H1 (cell line): ENCODE data around the gene ANKFY1. TPM values are rescaled to one million over a fixed set of nuclear protein-coding genes. Genes with fewer than 3 reads are reported as not detected.
A peak's percentile ranks its signal among the peaks of the same experiment; 100 is the strongest.

Experiments used
- CTCF ChIA-PET: fragments of 300-600 bp; sonication (Branson Sonifier 250); formaldehyde crosslinking; loops from one replicate; lab custom pipeline; 2021; ENCODE audit not compliant: partially characterized antibody; lab: Charles Lee
- POLR2A ChIA-PET: fragments of 300-600 bp; sonication (Branson Sonifier 250); formaldehyde crosslinking; loops from one replicate; lab custom pipeline; 2021; ENCODE audit warnings: inconsistent platforms; ENCODE audit not compliant: partially characterized antibody; lab: Charles Lee
- DNase-seq, 2 experiments: peaks; one replicate each; pipeline versions ENCODE4 v3.0.0 to v3.0.0-alpha.2; 2010 to 2022; ENCODE audit warnings: low spot score in 2 of 2, low read depth in 1 of 2, mixed read lengths in 1 of 2
- FAIRE-seq: peaks from 2 replicates; lab custom pipeline; 2011; peaks lifted over from hg19 to GRCh38; lab: Jason Lieb, UNC
- H2AFZ ChIP-seq: 2 replicates; pipeline ENCODE4 v1.8.1; 2012; ENCODE audit warnings: low read length, inconsistent platforms
- H2AK5ac ChIP-seq: 2 replicates; pipeline ENCODE4 v1.6.1; 2013; ENCODE audit warnings: low read depth, low read length
- H2BK120ac ChIP-seq: replicated peaks from 2 replicates; pipeline ENCODE3; 2013; ENCODE audit warnings: low read depth, low read length, inconsistent platforms
- H2BK12ac ChIP-seq: 2 replicates; pipeline ENCODE4 v1.6.1; 2013; ENCODE audit warnings: low read depth, low read length
- H2BK15ac ChIP-seq: 2 replicates; pipeline ENCODE4 v1.6.1; 2013; ENCODE audit warnings: low read length
- H2BK20ac ChIP-seq: 2 replicates; pipeline ENCODE4 v1.6.1; 2013; ENCODE audit warnings: low read length
- H2BK5ac ChIP-seq: 2 replicates; pipeline ENCODE4 v1.6.1; 2013; ENCODE audit warnings: low read depth, low read length
- H3K14ac ChIP-seq: 2 replicates; pipeline ENCODE4 v1.6.1; 2013; ENCODE audit warnings: inconsistent platforms; ENCODE audit not compliant: insufficient read length
- H3K18ac ChIP-seq: 2 replicates; pipeline ENCODE4 v1.6.1; 2013; ENCODE audit warnings: low read length; ENCODE audit errors: extremely low read depth
- H3K23ac ChIP-seq: 2 replicates; pipeline ENCODE4 v1.6.1; 2013; ENCODE audit warnings: inconsistent platforms; ENCODE audit not compliant: insufficient read length
- H3K23me2 ChIP-seq: 2 replicates; pipeline ENCODE4 v1.6.1; 2013; ENCODE audit warnings: low read depth, low read length
- H3K27ac ChIP-seq: 2 replicates; pipeline ENCODE4 v1.6.1; 2011; ENCODE audit warnings: low read depth, low read length, inconsistent platforms
- H3K27me3 ChIP-seq, 4 experiments: replicated peaks in 1 of 4; 1 replicate in 1 of 4; 2 replicates in 3 of 4; pipeline versions ENCODE4 v1.6.1 to v1.8.1; 2011 to 2013; ENCODE audit warnings: low read length in 3 of 4, mild to moderate bottlenecking in 3 of 4, inconsistent platforms in 2 of 4, mixed read lengths in 2 of 4, moderate library complexity in 1 of 4; ENCODE audit not compliant: control insufficient read depth in 3 of 4, insufficient read depth in 3 of 4; ENCODE audit errors: extremely low read depth in 1 of 4
- H3K36me3 ChIP-seq, 4 experiments: 2 replicates each; pipeline versions ENCODE4 v1.6.1 to v1.8.1; 2011 to 2013; ENCODE audit warnings: mild to moderate bottlenecking in 4 of 4, low read length in 3 of 4, moderate library complexity in 2 of 4, control low read depth in 1 of 4, inconsistent platforms in 1 of 4; ENCODE audit not compliant: insufficient read depth in 4 of 4, control insufficient read depth in 2 of 4
- H3K4ac ChIP-seq: replicated peaks from 2 replicates; pipeline ENCODE3; 2013; ENCODE audit warnings: low read length, low read depth, mixed read lengths, inconsistent platforms; ENCODE audit not compliant: insufficient read length
- H3K4me1 ChIP-seq, 4 experiments: replicated peaks in 1 of 4; 1 replicate in 1 of 4; 2 replicates in 3 of 4; pipeline versions ENCODE4 v1.6.1 to v1.8.1; 2011 to 2013; ENCODE audit warnings: low read length in 3 of 4, inconsistent platforms in 2 of 4, mixed read lengths in 1 of 4; ENCODE audit not compliant: insufficient read depth in 4 of 4, control insufficient read depth in 3 of 4
- H3K4me2 ChIP-seq, 2 experiments: 2 replicates each; pipeline versions ENCODE4 v1.6.1 to v1.8.1; 2011 to 2013; ENCODE audit warnings: low read depth in 2 of 2, low read length in 2 of 2, control low read depth in 1 of 2, inconsistent platforms in 1 of 2, mild to moderate bottlenecking in 1 of 2; ENCODE audit not compliant: insufficient read depth in 1 of 2
- H3K4me3 ChIP-seq, 4 experiments: fragments of 200-600, 300-600 bp in 1 of 4; sonication (generic), shearing (Covaris generic), sonication (Bioruptor Twin) in 1 of 4; 2 replicates each; pipeline versions ENCODE4 v1.5.1 to v1.8.1; 2011 to 2016; ENCODE audit warnings: low read length in 4 of 4, low read depth in 3 of 4, control low read depth in 2 of 4, inconsistent platforms in 2 of 4, mild to moderate bottlenecking in 2 of 4, mixed read lengths in 1 of 4, moderate library complexity in 1 of 4; ENCODE audit not compliant: insufficient read depth in 2 of 4; ENCODE audit errors: extremely low read depth in 1 of 4
- H3K56ac ChIP-seq: replicated peaks from 2 replicates; pipeline ENCODE3; 2013; ENCODE audit warnings: low read depth, mild to moderate bottlenecking, mixed read lengths, low read length, inconsistent platforms; ENCODE audit not compliant: insufficient read length
- H3K79me1 ChIP-seq: 2 replicates; pipeline ENCODE4 v1.6.1; 2013; ENCODE audit warnings: low read depth, low read length, control low read depth
- H3K79me2 ChIP-seq, 2 experiments: 2 replicates each; pipeline versions ENCODE4 v1.6.1 to v1.8.1; 2012 to 2013; ENCODE audit warnings: low read length in 2 of 2, mild to moderate bottlenecking in 2 of 2, inconsistent platforms in 1 of 2; ENCODE audit not compliant: insufficient read depth in 2 of 2, control insufficient read depth in 1 of 2
- H3K9ac ChIP-seq, 4 experiments: replicated peaks in 1 of 4; 1 replicate in 1 of 4; 2 replicates in 3 of 4; pipeline versions ENCODE4 v1.6.1 to v1.8.1; 2011 to 2013; ENCODE audit warnings: low read depth in 3 of 4, low read length in 3 of 4, control low read depth in 2 of 4, mild to moderate bottlenecking in 2 of 4, moderate library complexity in 2 of 4, inconsistent platforms in 1 of 4; ENCODE audit errors: extremely low read depth in 1 of 4
- H3K9me3 ChIP-seq, 2 experiments: 2 replicates each; pipeline versions ENCODE4 v1.6.1 to v1.8.1; 2012 to 2013; ENCODE audit warnings: mild to moderate bottlenecking in 2 of 2, moderate library complexity in 2 of 2, control low read depth in 1 of 2, inconsistent platforms in 1 of 2, low read depth in 1 of 2, low read length in 1 of 2, mixed read lengths in 1 of 2; ENCODE audit not compliant: insufficient read depth in 2 of 2
- H4K20me1 ChIP-seq, 2 experiments: replicated peaks in 1 of 2; 2 replicates each; pipeline versions ENCODE3 to v1.8.1; 2011 to 2013; ENCODE audit warnings: inconsistent platforms in 2 of 2, low read length in 2 of 2, mild to moderate bottlenecking in 1 of 2; ENCODE audit not compliant: insufficient read depth in 2 of 2, control insufficient read depth in 1 of 2
- H4K5ac ChIP-seq: 2 replicates; pipeline ENCODE4 v1.6.1; 2013; ENCODE audit warnings: low read length, low read depth, mixed read lengths, inconsistent platforms; ENCODE audit not compliant: insufficient read length
- H4K8ac ChIP-seq: 2 replicates; pipeline ENCODE4 v1.8.0; 2013; ENCODE audit warnings: mild to moderate bottlenecking, moderate library complexity, low read length, inconsistent platforms; ENCODE audit not compliant: insufficient read depth; ENCODE audit errors: extremely low read depth
- H4K91ac ChIP-seq: replicated peaks from 2 replicates; pipeline ENCODE3; 2013; ENCODE audit warnings: low read length, mixed read lengths, inconsistent platforms; ENCODE audit not compliant: insufficient read length
- CREB1 ChIP-seq: IDR thresholded peaks from 2 replicates; pipeline ENCODE4 v1.6.1; 2012; ENCODE audit warnings: inconsistent platforms
- TBP ChIP-seq: IDR thresholded peaks from 2 replicates; pipeline ENCODE4 v1.6.1; 2011; ENCODE audit warnings: low read depth, low read length, improper control_type of control experiment
- WGBS, 2 experiments: shearing (Covaris generic) in 1 of 2; methylation state at CpG; one replicate each; pipeline versions ENCODE4 v1.1.6 to v1.1.7; 2013 to 2015; ENCODE audit warnings: low lambda C conversion rate in 2 of 2, mixed read lengths in 2 of 2, inconsistent platforms in 1 of 2, low coverage in 1 of 2, missing lambda C conversion rate in 1 of 2; ENCODE audit not compliant: insufficient replicate concordance in 2 of 2, insufficient coverage in 1 of 2, insufficient read length in 1 of 2; ENCODE audit errors: extremely low coverage in 1 of 2, missing lambda C conversion rate in 1 of 2; 5-methylcytosine and 5-hydroxymethylcytosine counted together
- polyA plus RNA-seq, 7 experiments: library from polyadenylated mRNA; depleted of rRNA in 3 of 7; stranded (reverse) in 5 of 7; unstranded in 2 of 7; fragments of >200 nt in 5 of 7; fragments of 200-250 nt in 2 of 7; gene quantifications; 1 replicate in 5 of 7; 2 replicates in 1 of 7; 4 replicates in 1 of 7; pipeline versions ENCODE4 v1.2.1 to v1.2.3, GENCODE V29; 2011 to 2013; ENCODE audit warnings: missing spikeins in 2 of 7, mixed read lengths in 2 of 7
- total RNA-seq: library from RNA; stranded (reverse); fragmentation: NEBNext Ultra II Directional; extraction: Animal tissue kit (Norgen Biotek cat#: 25700); gene quantifications from 2 replicates; pipeline ENCODE4 v1.2.1, GENCODE V29; 2021
- TF ChIP-seq, protein P1 (sequence below): IDR thresholded peaks from 2 replicates; pipeline ENCODE4 v1.6.1; 2011; ENCODE audit warnings: low read depth, mild to moderate bottlenecking, low read length; ENCODE audit not compliant: insufficient read depth

The ANKFY1 gene
- total and polyA plus RNA-seq, 2 of the 8 experiments (the other 6 are each of a cell fraction or from before 2014, with no cell fraction given): 28.3 to 45.3 TPM

GRCh38 chr17:4247971-4248388 lies 15.8 kb downstream of the ANKFY1 start:
- Histone ChIP-seq H3K14ac (no peak overlapping the region), H3K23ac (no peak overlapping the region), H3K4me3 (no peak overlapping the region), H2AFZ (no peak overlapping the region), H4K91ac (no peak overlapping the region), H3K4ac (no peak overlapping the region), H3K79me2 (peaks cover 17 to 93% of the 10 kb centered on the region in 2 experiments), H3K56ac (no peak overlapping the region), H4K8ac (no peak overlapping the region), H3K9ac (no peak overlapping the region; a peak in 1 of 7 replicates), H3K23me2 (peaks cover 3% of the 10 kb centered on the region; the same call in 1 of the 2 replicates)
- DNase-seq: peak in 1 of 2 experiments; percentile 27
- no peak for FAIRE-seq
- WGBS, 2 experiments: 81% methylated on average over 11 of the region's 11 CpGs; no CpG with 5 or more reads in 1 of the 2 experiments
- no peak for TF ChIP-seq CREB1
- TF ChIP-seq TBP: no peak
- TF ChIP-seq, protein P1, sequence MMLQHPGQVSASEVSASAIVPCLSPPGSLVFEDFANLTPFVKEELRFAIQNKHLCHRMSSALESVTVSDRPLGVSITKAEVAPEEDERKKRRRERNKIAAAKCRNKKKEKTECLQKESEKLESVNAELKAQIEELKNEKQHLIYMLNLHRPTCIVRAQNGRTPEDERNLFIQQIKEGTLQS: no peak
- TF ChIP-seq, all 59 proteins: peak for 0
- Histone ChIP-seq H4K5ac (no peak overlapping the region), H2AK5ac (no peak overlapping the region), H2BK12ac (no peak overlapping the region), H2BK15ac (no peak overlapping the region), H2BK5ac (no peak overlapping the region), H3K27ac (no peak overlapping the region), H2BK120ac (no peak overlapping the region), H2BK20ac (no peak overlapping the region), H3K4me2 (0 out of 4 replicates have a peak overlapping the region, but pooled peaks have one; percentile 7 to 23), H3K18ac (no peak overlapping the region), H3K4me1 (peaks cover 0 to 15% (median 10%) of the 10 kb centered on the region in 4 experiments; a peak in 5 of 7 replicates), H3K9me3 (no peaks in the 10 kb centered on the region), H4K20me1 (peaks cover 22 to 29% of the 10 kb centered on the region in 2 experiments), H3K79me1 (peaks cover 25% of the 10 kb centered on the region), H3K27me3 (no peaks in the 10 kb centered on the region), H3K36me3 (no peaks in the 10 kb centered on the region)
- CTCF ChIA-PET: interaction anchor here (0.7 to 6.0 kb wide), 11 partner anchors 11 to 173 kb away, joined by 3 to 89 read pairs (median 4); no protein-coding TSS in a partner anchor
- POLR2A ChIA-PET: interaction anchor here (1.0 to 2.9 kb wide), 4 partner anchors 8 to 15 kb away, joined by 3 to 13 read pairs (median 8); partner anchors contain the start of gene ANKFY1
